ENCODE data around the gene ZBTB38. TPM values are rescaled to one million over a fixed set of nuclear protein-coding genes. Genes with fewer than 3 reads are reported as not detected.

ZBTB38 gene
- total and polyA plus RNA-seq, 2 donors (not counting 3 experiments of a cell fraction or from before 2014, with no cell fraction given) = 31.1 to 85.2 TPM

GRCh38 chr3:141384157-141384556 is 15.9 kb downstream of the ZBTB38 start:
- intact Hi-C loops (cut with micrococcal nuclease) = no loop called here
- no peaks in the 10 kb centered on the region for H4K20me1 ChIP-seq (replicated peaks; ENCODE audit: control insufficient read depth, extremely low read depth, insufficient read depth, low read length)
- no peak for TF ChIP-seq CTCF (IDR thresholded peaks at IDR 0.05; ENCODE audit: extremely low read depth in 1 of 2, insufficient read depth in 1 of 2, low read depth in 1 of 2, low read length in 2 of 2)
- no TSS peak for BruUV-seq (replicated peaks)
- ChIA-PET POLR2A (no interaction called here), CTCF (interaction anchor here (0.9 to 2.1 kb wide), 9 partner anchors 9 to 77 kb away, joined by 3 to 11 read pairs (median 5); no protein-coding TSS in a partner anchor)
- no peak overlapping the region for H3K4me2 ChIP-seq (ENCODE audit: insufficient read depth, low read length)
- dilution Hi-C loops (cut with MboI; ENCODE audit: extremely low pct_ligation_motif_present, low sequenced_read_pairs) = no loop called here
- no peaks in the 10 kb centered on the region for H3K9me1 ChIP-seq (replicated peaks; ENCODE audit: control insufficient read depth, extremely low read depth, insufficient read depth, low read length)
- no peaks in the 10 kb centered on the region for H3K27me3 ChIP-seq (ENCODE audit: control insufficient read depth in 2 of 2, insufficient read depth in 2 of 2, low read length in 2 of 2)
- H3K36me3 ChIP-seq (ENCODE audit: control insufficient read depth in 2 of 2, extremely low read depth in 1 of 2, insufficient read depth in 2 of 2, low read length in 2 of 2) = peaks cover 9 to 19% of the 10 kb centered on the region in 2 experiments
- no peak overlapping the region for H2AFZ ChIP-seq (ENCODE audit: low read depth, low read length)
- H3K4me1 ChIP-seq (ENCODE audit: control insufficient read depth, extremely low read depth, insufficient read depth, low read length) = peaks cover 7% of the 10 kb centered on the region
- no peak for DNase-seq (ENCODE audit: low read depth, low spot score)
- no peak overlapping the region for H3K9ac ChIP-seq (replicated peaks; ENCODE audit: extremely low read depth, insufficient read depth, low read length)
- no peak overlapping the region for H3K4me3 ChIP-seq (replicated peaks in 1 of 3; ENCODE audit: insufficient read depth in 1 of 3, low read depth in 1 of 3, low read length in 3 of 3)
- H3K79me2 ChIP-seq (ENCODE audit: control insufficient read depth, insufficient read depth, low read length) = peaks cover 7% of the 10 kb centered on the region
- FAIRE-seq = no peak
- no peak overlapping the region for H3K27ac ChIP-seq (ENCODE audit: insufficient read depth, low read depth, low read length)
- no peaks in the 10 kb centered on the region for H3K9me3 ChIP-seq (replicated peaks; ENCODE audit: control insufficient read depth, insufficient read depth, low read length)

GRCh38 chr3:141384575-141384974 is 16.3 kb downstream of the ZBTB38 start:
- H3K4me3 ChIP-seq (replicated peaks in 1 of 3; ENCODE audit: insufficient read depth in 1 of 3, low read depth in 1 of 3, low read length in 3 of 3) = no peak overlapping the region

More at GRCh38 chr3:141384575-141384974, 16.3 kb downstream of the ZBTB38 start:
- no peak overlapping the region for H3K4me2 ChIP-seq (ENCODE audit: insufficient read depth, low read length)
- H2AFZ ChIP-seq (ENCODE audit: low read depth, low read length) = no peak overlapping the region
- ChIA-PET CTCF (interaction anchor here (0.7 to 2.1 kb wide), 13 partner anchors 10 to 79 kb away, joined by 3 to 11 read pairs (median 4); no protein-coding TSS in a partner anchor), POLR2A (no interaction called here)
- H3K4me1 ChIP-seq (ENCODE audit: control insufficient read depth, extremely low read depth, insufficient read depth, low read length) = peaks cover 11% of the 10 kb centered on the region
- intact Hi-C loops (cut with micrococcal nuclease) (no loop called here), dilution Hi-C loops (cut with MboI; ENCODE audit: extremely low pct_ligation_motif_present, low sequenced_read_pairs) (no loop called here)
- BruUV-seq (replicated peaks) = no TSS peak
- H3K36me3 ChIP-seq (ENCODE audit: control insufficient read depth in 2 of 2, extremely low read depth in 1 of 2, insufficient read depth in 2 of 2, low read length in 2 of 2) = peaks cover 9 to 19% of the 10 kb centered on the region in 2 experiments
- TF ChIP-seq MYC (IDR thresholded peaks at IDR 0.05; ENCODE audit: low read depth, low read length) = no peak
- TF ChIP-seq FOS (IDR thresholded peaks at IDR 0.05; ENCODE audit: borderline replicate concordance, insufficient read depth, low read length) = no peak
- no peak for TF ChIP-seq POLR2A (IDR thresholded peaks at IDR 0.05; ENCODE audit: low read depth, low read length)
- TF ChIP-seq GATA2 (IDR thresholded peaks at IDR 0.05; ENCODE audit: insufficient read depth, insufficient read length, low read depth, low read length) = no peak
- no peak for TF ChIP-seq JUN (IDR thresholded peaks at IDR 0.05; ENCODE audit: borderline replicate concordance, insufficient read depth, insufficient read length, low read depth)
- no peak for TF ChIP-seq POLR2AphosphoS5 (IDR thresholded peaks at IDR 0.05; ENCODE audit: insufficient read depth, low read depth, low read length)
- no peak for TF ChIP-seq EZH2 (IDR thresholded peaks at IDR 0.05; ENCODE audit: borderline replicate concordance, low read depth, low read length, severe bottlenecking)
- TF ChIP-seq CTCF (IDR thresholded peaks at IDR 0.05; ENCODE audit: extremely low read depth in 1 of 2, insufficient read depth in 1 of 2, low read depth in 1 of 2, low read length in 2 of 2) = no peak
- no peak for TF ChIP-seq MAX (IDR thresholded peaks at IDR 0.05; ENCODE audit: insufficient read depth, insufficient read length)
- DNase-seq (ENCODE audit: low read depth, low spot score) = no peak
- no peak overlapping the region for H3K27ac ChIP-seq (ENCODE audit: insufficient read depth, low read depth, low read length)
- FAIRE-seq = no peak
- H3K9me3 ChIP-seq (replicated peaks; ENCODE audit: control insufficient read depth, insufficient read depth, low read length) = no peaks in the 10 kb centered on the region
- peaks cover 3% of the 10 kb centered on the region for H3K79me2 ChIP-seq (ENCODE audit: control insufficient read depth, insufficient read depth, low read length)
- H3K9ac ChIP-seq (replicated peaks; ENCODE audit: extremely low read depth, insufficient read depth, low read length) = no peak overlapping the region
- H3K9me1 ChIP-seq (replicated peaks; ENCODE audit: control insufficient read depth, extremely low read depth, insufficient read depth, low read length) = no peaks in the 10 kb centered on the region
- H3K27me3 ChIP-seq (ENCODE audit: control insufficient read depth in 2 of 2, insufficient read depth in 2 of 2, low read length in 2 of 2) = no peaks in the 10 kb centered on the region
- no peaks in the 10 kb centered on the region for H4K20me1 ChIP-seq (replicated peaks; ENCODE audit: control insufficient read depth, extremely low read depth, insufficient read depth, low read length)

All from endothelial cell of umbilical vein (primary cell).